HEK293 (cell line): Measurements from ENCODE around the gene GPR107.

Source experiments
- CTCF ChIA-PET: fragments of 350-600 bp; formaldehyde crosslinking; extraction: SDS; loops from one replicate; lab custom pipeline; 2021; ENCODE audit warnings: antibody characterized with exemption; lab: Yijun Ruan, JAX
- POLR2A ChIA-PET: fragments of 300-600 bp; formaldehyde crosslinking; extraction: SDS; loops from one replicate; lab custom pipeline; 2020; ENCODE audit warnings: antibody characterized with exemption, inconsistent platforms; lab: Yijun Ruan, JAX
- H3K27ac ChIP-seq: fragments of 200-500 bp; sonication (Bioruptor generic); 2 replicates; pipeline ENCODE4 v1.5.1; 2014; ENCODE audit warnings: low read depth, low read length, control low read depth, inconsistent platforms; ENCODE audit errors: extremely low read depth
- H3K36me3 ChIP-seq, 2 experiments: fragments of 200-500 bp in 1 of 2; sonication (Bioruptor generic) in 1 of 2; 1 replicate in 1 of 2; 2 replicates in 1 of 2; pipeline ENCODE4 v1.5.1; 2014 to 2017; ENCODE audit warnings: inconsistent platforms in 2 of 2, low read length in 2 of 2; ENCODE audit not compliant: control insufficient read depth in 2 of 2, insufficient read depth in 1 of 2
- H3K4me1 ChIP-seq: fragments of 200-500 bp; sonication (Bioruptor generic); 2 replicates; pipeline ENCODE4 v1.5.1; 2014; ENCODE audit warnings: mild to moderate bottlenecking, low read length, inconsistent platforms; ENCODE audit not compliant: control insufficient read depth, insufficient read depth
- H3K4me3 ChIP-seq: 2 replicates; pipeline ENCODE4 v1.5.1; 2011; ENCODE audit warnings: low read depth, mild to moderate bottlenecking, control low read depth, low read length, moderate library complexity
- H3K9me3 ChIP-seq: fragments of 200-500 bp; sonication (Bioruptor generic); 2 replicates; pipeline ENCODE4 v1.5.1; 2014; ENCODE audit warnings: low read depth, low read length, inconsistent platforms; ENCODE audit not compliant: control insufficient read depth, insufficient read depth
- BCL11B ChIP-seq: fragments of 450-650 bp; formaldehyde crosslinking; IDR thresholded peaks from 2 replicates; pipeline ENCODE4 v1.5.1; 2016; ENCODE audit warnings: low read depth, missing biosample characterization, missing genetic modification characterization
- HOXA7 ChIP-seq: sonication (generic); formaldehyde crosslinking; IDR thresholded peaks from 2 replicates; pipeline ENCODE4 v1.8.1; 2022; ENCODE audit warnings: missing genetic modification reagents, borderline replicate concordance
- SP2 ChIP-seq: fragments of 450-650 bp; formaldehyde crosslinking; IDR thresholded peaks from 2 replicates; pipeline ENCODE4 v1.5.1; 2016; ENCODE audit warnings: missing biosample characterization, missing genetic modification characterization
- ZBTB8A ChIP-seq: fragments of 450-650 bp; formaldehyde crosslinking; IDR thresholded peaks from 2 replicates; pipeline ENCODE4 v1.5.1; 2016; ENCODE audit warnings: missing biosample characterization, missing genetic modification characterization
- ZIC2 ChIP-seq: fragments of 450-650 bp; formaldehyde crosslinking; IDR thresholded peaks from 2 replicates; pipeline ENCODE4 v1.5.1; 2016; ENCODE audit warnings: missing biosample characterization, missing genetic modification characterization
- ZNF133 ChIP-seq: fragments of 450-650 bp; formaldehyde crosslinking; IDR thresholded peaks from 2 replicates; pipeline ENCODE4 v1.5.1; 2016; ENCODE audit warnings: missing biosample characterization, missing genetic modification characterization
- ZNF169 ChIP-seq: fragments of 450-650 bp; formaldehyde crosslinking; IDR thresholded peaks from 2 replicates; pipeline ENCODE4 v1.5.1; 2016; ENCODE audit warnings: missing biosample characterization, missing genetic modification characterization
- ZNF184 ChIP-seq: fragments of 450-650 bp; IDR thresholded peaks from 2 replicates; pipeline ENCODE4 v1.5.1; 2018; ENCODE audit warnings: missing biosample characterization, mild to moderate bottlenecking, missing genetic modification characterization
- ZNF214 ChIP-seq: fragments of 450-650 bp; formaldehyde crosslinking; IDR thresholded peaks from 2 replicates; pipeline ENCODE4 v1.5.1; 2017; ENCODE audit warnings: missing biosample characterization, mild to moderate bottlenecking, missing genetic modification characterization, borderline replicate concordance
- ZNF311 ChIP-seq: fragments of 450-650 bp; formaldehyde crosslinking; IDR thresholded peaks from 2 replicates; pipeline ENCODE4 v1.5.1; 2017; ENCODE audit warnings: missing biosample characterization, missing genetic modification characterization, borderline replicate concordance
- ZNF341 ChIP-seq: fragments of 450-650 bp; formaldehyde crosslinking; IDR thresholded peaks from 2 replicates; pipeline ENCODE4; 2016; ENCODE audit warnings: low read depth, missing biosample characterization, missing genetic modification characterization
- ZNF501 ChIP-seq: fragments of 450-650 bp; formaldehyde crosslinking; IDR thresholded peaks from 2 replicates; pipeline ENCODE4 v1.5.1; 2016; ENCODE audit warnings: missing biosample characterization, missing genetic modification characterization
- ZNF548 ChIP-seq: fragments of 450-650 bp; formaldehyde crosslinking; IDR thresholded peaks from 2 replicates; pipeline ENCODE4 v1.5.1; 2016; ENCODE audit warnings: missing biosample characterization, missing genetic modification characterization
- ZNF707 ChIP-seq: fragments of 450-650 bp; formaldehyde crosslinking; IDR thresholded peaks from 2 replicates; pipeline ENCODE4 v1.5.1; 2016; ENCODE audit warnings: missing biosample characterization, missing genetic modification characterization
- TF ChIP-seq, protein P1 (sequence below): fragments of 450-650 bp; formaldehyde crosslinking; IDR thresholded peaks from 2 replicates; pipeline ENCODE4 v1.5.1; 2017; ENCODE audit warnings: missing biosample characterization, missing genetic modification characterization
- TF ChIP-seq, protein P2 (sequence below): fragments of 450-650 bp; formaldehyde crosslinking; IDR thresholded peaks from 2 replicates; pipeline ENCODE4 v1.5.1; 2016; ENCODE audit warnings: missing biosample characterization, missing genetic modification characterization
- TF ChIP-seq, protein P3 (sequence below): fragments of 450-650 bp; formaldehyde crosslinking; IDR thresholded peaks from 2 replicates; pipeline ENCODE4; 2016; ENCODE audit warnings: missing biosample characterization, missing genetic modification characterization

Gene GPR107

DNA sequence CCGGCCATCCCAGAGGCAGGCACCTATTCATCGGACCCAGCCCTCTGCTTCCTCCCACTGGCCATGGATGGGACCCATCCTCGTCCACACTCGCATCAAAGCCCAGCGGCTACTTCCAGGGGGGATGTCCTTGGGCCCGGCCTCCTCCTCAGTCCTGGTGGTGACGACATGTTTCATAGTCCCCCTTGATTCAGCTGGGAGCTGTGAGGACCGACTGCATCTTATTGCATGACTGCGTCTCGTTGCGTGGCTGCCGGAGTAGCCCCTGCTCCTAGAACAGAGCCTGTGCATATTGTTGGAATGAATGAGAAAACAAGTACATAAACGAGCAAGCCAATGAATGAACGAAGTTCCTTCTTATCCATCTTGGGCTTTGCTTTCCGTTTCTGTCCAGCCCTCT is 131.3 kb downstream of the GPR107 start (continued):
- TF ChIP-seq, protein P1, sequence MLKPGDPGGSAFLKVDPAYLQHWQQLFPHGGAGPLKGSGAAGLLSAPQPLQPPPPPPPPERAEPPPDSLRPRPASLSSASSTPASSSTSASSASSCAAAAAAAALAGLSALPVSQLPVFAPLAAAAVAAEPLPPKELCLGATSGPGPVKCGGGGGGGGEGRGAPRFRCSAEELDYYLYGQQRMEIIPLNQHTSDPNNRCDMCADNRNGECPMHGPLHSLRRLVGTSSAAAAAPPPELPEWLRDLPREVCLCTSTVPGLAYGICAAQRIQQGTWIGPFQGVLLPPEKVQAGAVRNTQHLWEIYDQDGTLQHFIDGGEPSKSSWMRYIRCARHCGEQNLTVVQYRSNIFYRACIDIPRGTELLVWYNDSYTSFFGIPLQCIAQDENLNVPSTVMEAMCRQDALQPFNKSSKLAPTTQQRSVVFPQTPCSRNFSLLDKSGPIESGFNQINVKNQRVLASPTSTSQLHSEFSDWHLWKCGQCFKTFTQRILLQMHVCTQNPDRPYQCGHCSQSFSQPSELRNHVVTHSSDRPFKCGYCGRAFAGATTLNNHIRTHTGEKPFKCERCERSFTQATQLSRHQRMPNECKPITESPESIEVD (tag by site-specific recombination), result no peak
- TF ChIP-seq ZNF184 (tag by site-specific recombination), result no peak
- TF ChIP-seq ZNF214, result no peak

DNA sequence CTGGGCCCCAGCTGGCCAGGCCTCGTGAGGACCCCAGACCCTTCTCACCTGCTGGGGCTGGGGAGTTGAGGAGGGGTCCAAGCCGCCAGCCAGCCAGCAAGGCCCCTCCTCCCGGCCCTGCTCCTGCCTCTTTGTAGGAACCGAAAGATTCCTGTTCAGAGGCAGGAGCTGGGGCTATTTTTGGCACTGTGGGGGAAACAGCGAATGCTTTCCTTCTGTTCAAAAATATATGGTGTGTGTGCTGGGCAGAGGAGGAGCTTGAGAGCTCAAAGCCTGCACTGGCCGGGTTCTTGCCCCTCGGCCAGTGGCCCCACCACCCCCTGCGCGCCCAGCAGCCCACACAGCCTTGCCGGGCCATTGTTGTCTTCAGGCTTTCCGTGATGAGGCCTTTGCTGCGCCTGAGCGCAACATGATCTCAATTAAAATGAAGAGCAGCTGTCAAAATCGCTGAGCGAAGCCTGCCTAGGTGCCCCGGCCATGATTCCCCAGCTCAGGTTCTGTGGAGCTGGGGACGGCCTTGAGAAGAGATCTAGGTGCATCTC is 131.9 kb downstream of the GPR107 start:
- H3K4me3 ChIP-seq, result no peak overlapping the region
- TF ChIP-seq ZNF548 (tag by site-specific recombination), result no peak
- TF ChIP-seq ZIC2 (tag by site-specific recombination), result peak; percentile 58
- no peak overlapping the region for H3K27ac ChIP-seq
- H3K4me1 ChIP-seq, result no peaks in the 10 kb centered on the region
- no peaks in the 10 kb centered on the region for H3K9me3 ChIP-seq
- POLR2A ChIA-PET, result no interaction called here
- CTCF ChIA-PET, result interaction anchor here (1.0 to 2.5 kb wide), 3 partner anchors 12 to 78 kb away, joined by 4 to 8 read pairs (median 5); no protein-coding TSS in a partner anchor
- peaks cover 0 to 6% of the 10 kb centered on the region in 2 experiments; a peak in 1 of 3 replicates for H3K36me3 ChIP-seq

DNA sequence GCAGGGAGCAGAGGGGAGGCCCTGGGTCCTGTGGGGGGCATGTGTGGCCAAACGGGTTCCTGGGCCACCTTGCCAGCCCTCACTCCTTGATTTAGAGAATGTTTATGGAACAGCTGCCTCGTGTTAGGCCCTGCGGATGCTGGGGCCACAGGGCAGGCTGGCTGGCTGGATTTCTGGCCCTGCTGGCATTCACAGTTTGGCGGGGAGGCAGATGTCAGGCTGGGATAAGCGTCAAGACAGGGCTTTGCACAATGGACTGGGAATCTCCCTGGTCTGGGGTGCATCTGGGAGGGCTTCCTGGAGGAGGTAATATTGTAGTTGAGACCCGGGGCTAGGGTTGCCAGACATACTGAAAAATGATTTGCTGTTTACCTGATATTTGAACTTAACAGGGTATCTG is 132.3 kb downstream of the GPR107 start:
- Histone ChIP-seq H3K4me1 (no peaks in the 10 kb centered on the region), H3K9me3 (no peaks in the 10 kb centered on the region), H3K27ac (no peak overlapping the region), H3K36me3 (peaks cover 0 to under 1% of the 10 kb centered on the region in 2 experiments; a peak in 1 of 3 replicates), H3K4me3 (no peak overlapping the region)
- ChIA-PET POLR2A (interaction anchor here (1.3 kb wide), 1 partner anchor 13 kb away, joined by 5 read pairs; the partner anchor contains the start of gene NCS1), CTCF (interaction anchor here (1.0 to 2.5 kb wide), 3 partner anchors 12 to 79 kb away, joined by 4 to 8 read pairs (median 5); no protein-coding TSS in a partner anchor)
- no peak for TF ChIP-seq ZBTB8A (tag by site-specific recombination)
- TF ChIP-seq ZNF707 (tag by site-specific recombination), result no peak
- TF ChIP-seq, protein P2, sequence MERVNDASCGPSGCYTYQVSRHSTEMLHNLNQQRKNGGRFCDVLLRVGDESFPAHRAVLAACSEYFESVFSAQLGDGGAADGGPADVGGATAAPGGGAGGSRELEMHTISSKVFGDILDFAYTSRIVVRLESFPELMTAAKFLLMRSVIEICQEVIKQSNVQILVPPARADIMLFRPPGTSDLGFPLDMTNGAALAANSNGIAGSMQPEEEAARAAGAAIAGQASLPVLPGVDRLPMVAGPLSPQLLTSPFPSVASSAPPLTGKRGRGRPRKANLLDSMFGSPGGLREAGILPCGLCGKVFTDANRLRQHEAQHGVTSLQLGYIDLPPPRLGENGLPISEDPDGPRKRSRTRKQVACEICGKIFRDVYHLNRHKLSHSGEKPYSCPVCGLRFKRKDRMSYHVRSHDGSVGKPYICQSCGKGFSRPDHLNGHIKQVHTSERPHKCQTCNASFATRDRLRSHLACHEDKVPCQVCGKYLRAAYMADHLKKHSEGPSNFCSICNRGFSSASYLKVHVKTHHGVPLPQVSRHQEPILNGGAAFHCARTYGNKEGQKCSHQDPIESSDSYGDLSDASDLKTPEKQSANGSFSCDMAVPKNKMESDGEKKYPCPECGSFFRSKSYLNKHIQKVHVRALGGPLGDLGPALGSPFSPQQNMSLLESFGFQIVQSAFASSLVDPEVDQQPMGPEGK (tag by site-specific recombination), result no peak
- no peak for TF ChIP-seq ZNF133 (tag by site-specific recombination)
- no peak for TF ChIP-seq SP2 (tag by site-specific recombination)
- TF ChIP-seq ZNF311, result no peak
- TF ChIP-seq, protein P3, sequence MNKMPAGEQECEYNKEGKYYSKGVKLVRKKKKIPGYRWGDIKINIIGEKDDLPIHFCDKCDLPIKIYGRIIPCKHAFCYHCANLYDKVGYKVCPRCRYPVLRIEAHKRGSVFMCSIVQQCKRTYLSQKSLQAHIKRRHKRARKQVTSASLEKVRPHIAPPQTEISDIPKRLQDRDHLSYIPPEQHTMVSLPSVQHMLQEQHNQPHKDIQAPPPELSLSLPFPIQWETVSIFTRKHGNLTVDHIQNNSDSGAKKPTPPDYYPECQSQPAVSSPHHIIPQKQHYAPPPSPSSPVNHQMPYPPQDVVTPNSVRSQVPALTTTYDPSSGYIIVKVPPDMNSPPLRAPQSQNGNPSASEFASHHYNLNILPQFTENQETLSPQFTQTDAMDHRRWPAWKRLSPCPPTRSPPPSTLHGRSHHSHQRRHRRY (tag by site-specific recombination), result no peak
- no peak for TF ChIP-seq ZNF501 (tag by site-specific recombination)
- TF ChIP-seq BCL11B, result no peak
- TF ChIP-seq ZNF341 (tag by site-specific recombination), result no peak
- TF ChIP-seq HOXA7, result no peak
- no peak for TF ChIP-seq ZNF169 (tag by site-specific recombination)
